HG03571 (cell line): Measurements from ENCODE around the gene NPHP4.
"Not testable (repeated sequence)": the region's sequence is repeated elsewhere in the genome, so short reads cannot be mapped to it uniquely, and the experiment has no call there.

Experiments
- ATAC-seq: cut with Tn5 transposase; IDR thresholded peaks from one replicate; pipeline ENCODE4 v1.9.1; 2021; ENCODE audit not compliant: unreplicated experiment

The NPHP4 gene

GRCh38 chr1:5936621-5937372 lies 55.4 kb downstream of the NPHP4 start:
- ATAC-seq = no peak

- no peak for ATAC-seq
These were observed 56.1 kb downstream of the NPHP4 start for GRCh38 chr1:5936126-5936525.

- no peak for ATAC-seq
These were observed 57.2 kb downstream of the NPHP4 start for GRCh38 chr1:5935026-5935425.

- ATAC-seq = no peak
These were observed 58.0 kb downstream of the NPHP4 start for GRCh38 chr1:5934058-5934884.

GRCh38 chr1:5933676-5934057 lies 58.6 kb downstream of the NPHP4 start:
- no peak for ATAC-seq

GRCh38 chr1:5933050-5933449 lies 59.2 kb downstream of the NPHP4 start:
- no peak for ATAC-seq

- ATAC-seq = no peak
These were observed 63.4 kb downstream of the NPHP4 start for GRCh38 chr1:5928714-5929400.

GRCh38 chr1:5927506-5928370 lies 64.5 kb downstream of the NPHP4 start:
- ATAC-seq = no peak

GRCh38 chr1:5926686-5927435 lies 65.4 kb downstream of the NPHP4 start:
- no peak for ATAC-seq

GRCh38 chr1:5922700-5923330 lies 69.4 kb downstream of the NPHP4 start:
- not testable (repeated sequence) for ATAC-seq

- no peak for ATAC-seq
These were observed 70.6 kb downstream of the NPHP4 start for GRCh38 chr1:5921671-5922070.

GRCh38 chr1:5921129-5921528 lies 71.1 kb downstream of the NPHP4 start:
- ATAC-seq = no peak

GRCh38 chr1:5920201-5920600 lies 72.0 kb downstream of the NPHP4 start:
- ATAC-seq = no peak

GRCh38 chr1:5918275-5918649 lies 74.0 kb downstream of the NPHP4 start:
- ATAC-seq = no peak

- no peak for ATAC-seq
These were observed 74.5 kb downstream of the NPHP4 start for GRCh38 chr1:5917591-5918274.

GRCh38 chr1:5917281-5917590 lies 75.0 kb downstream of the NPHP4 start:
- ATAC-seq = no peak

- no peak for ATAC-seq
These were observed 75.5 kb downstream of the NPHP4 start for GRCh38 chr1:5916572-5917280.
